K562 (cell line): ENCODE results near the gene CCDC85C. TPM values are rescaled to one million over a fixed set of nuclear protein-coding genes. Genes with fewer than 3 reads are reported as not detected.

Experiments used
- ATAC-seq: fragments of 200-7000 bp; cut with Tn5 transposase; 3 replicates; pipeline ENCODE4 v1.9.1; 2020; ENCODE audit warnings: moderate library complexity
- BruUV-seq: library from RNA; stranded (reverse); fragments of 400-500 nt; replicated peaks from 2 replicates; lab custom pipeline; 2021; lab: Mats Ljungman, UMichigan
- CTCF ChIA-PET: fragments of 300-600 bp; formaldehyde crosslinking; extraction: SDS; loops from one replicate; lab custom pipeline; 2021; ENCODE audit warnings: low intra/inter-chr PET ratio; lab: Yijun Ruan, JAX
- POLR2A ChIA-PET: fragments of 300-600, 350-650 bp; sonication (Branson Sonifier 250); formaldehyde crosslinking; extraction: SDS; loops from one replicate; lab custom pipeline; 2021; ENCODE audit warnings: antibody characterized with exemption, inconsistent platforms; lab: Yijun Ruan, JAX
- DNase-seq, 4 experiments: peaks; one replicate each; pipeline versions ENCODE4 v3.0.0 to v3.0.0-alpha.2; 2011 to 2018; ENCODE audit warnings: low spot score in 3 of 4, mixed read lengths in 3 of 4; ENCODE audit errors: extremely low read depth in 1 of 4
- FAIRE-seq: peaks from 2 replicates; lab custom pipeline; 2011; peaks lifted over from hg19 to GRCh38; lab: Jason Lieb, UNC
- H2AFZ ChIP-seq: 2 replicates; pipeline ENCODE4 v1.6.0; 2011; ENCODE audit warnings: low read depth, low read length, control low read depth, inconsistent platforms
- H3K27ac ChIP-seq: fragments of 200-600 bp; 3 replicates; pipeline ENCODE4 v1.8.0; 2011; ENCODE audit warnings: low read depth, mild to moderate bottlenecking, control low read depth, inconsistent platforms, low read length, moderate library complexity, mixed read lengths; ENCODE audit errors: extremely low read depth
- H3K27me3 ChIP-seq, 2 experiments: fragments of 300-600 bp in 1 of 2; 2 replicates in 1 of 2; 3 replicates in 1 of 2; pipeline versions ENCODE4 v1.6.0 to v1.8.0; 2011; ENCODE audit warnings: inconsistent platforms in 2 of 2, low read length in 2 of 2, mild to moderate bottlenecking in 1 of 2, mixed read lengths in 1 of 2, moderate library complexity in 1 of 2; ENCODE audit not compliant: control insufficient read depth in 2 of 2, insufficient read depth in 2 of 2
- H3K36me3 ChIP-seq: fragments of 300-600 bp; 3 replicates; pipeline ENCODE4 v1.8.0; 2011; ENCODE audit warnings: mild to moderate bottlenecking, low read length, inconsistent platforms; ENCODE audit not compliant: control insufficient read depth, insufficient read depth
- H3K4me1 ChIP-seq, 2 experiments: fragments of 200-600 bp in 1 of 2; replicated peaks in 1 of 2; 2 replicates in 1 of 2; 3 replicates in 1 of 2; pipeline versions ENCODE4 v1.5.1 to v1.8.0; 2011; ENCODE audit warnings: inconsistent platforms in 2 of 2, low read length in 2 of 2, mild to moderate bottlenecking in 1 of 2, mixed read lengths in 1 of 2, moderate library complexity in 1 of 2; ENCODE audit not compliant: control insufficient read depth in 2 of 2, insufficient read depth in 2 of 2
- H3K4me2 ChIP-seq: 2 replicates; pipeline ENCODE4 v1.6.1; 2011; ENCODE audit warnings: low read length, control low read depth, inconsistent platforms, mixed read lengths; ENCODE audit not compliant: insufficient read depth
- H3K4me3 ChIP-seq: fragments of 200-600 bp; sonication (generic), shearing (Covaris generic); 2 replicates; pipeline ENCODE4 v1.5.1; 2016; ENCODE audit warnings: control low read depth, inconsistent platforms
- H3K79me2 ChIP-seq: fragments of 200-600 bp; 3 replicates; pipeline ENCODE4 v1.8.0; 2011; ENCODE audit warnings: low read length, inconsistent platforms; ENCODE audit not compliant: control insufficient read depth, insufficient read depth
- H3K9ac ChIP-seq, 2 experiments: 2 replicates each; pipeline versions ENCODE4 v1.6.0 to v1.6.1; 2011; ENCODE audit warnings: low read depth in 2 of 2, low read length in 2 of 2, control low read depth in 1 of 2, inconsistent platforms in 1 of 2, mild to moderate bottlenecking in 1 of 2, mixed read lengths in 1 of 2; ENCODE audit not compliant: insufficient read depth in 1 of 2
- H3K9me1 ChIP-seq: one replicate; pipeline ENCODE4 v1.6.0; 2011; ENCODE audit warnings: inconsistent platforms, mild to moderate bottlenecking, low read length, moderate library complexity; ENCODE audit not compliant: control insufficient read depth, insufficient read depth
- H3K9me3 ChIP-seq: replicated peaks from 2 replicates; pipeline ENCODE4 v1.5.1; 2011; ENCODE audit warnings: low read depth, low read length, inconsistent platforms; ENCODE audit not compliant: control insufficient read depth, insufficient read depth
- H4K20me1 ChIP-seq: replicated peaks from 2 replicates; pipeline ENCODE4 v1.6.1; 2011; ENCODE audit warnings: low read length, inconsistent platforms, mixed read lengths; ENCODE audit not compliant: control insufficient read depth, insufficient read depth
- CBFA2T3 ChIP-seq: fragments of 450-650 bp; IDR thresholded peaks from 2 replicates; pipeline ENCODE4 v1.6.1; 2017
- GTF2A2 ChIP-seq: IDR thresholded peaks from 2 replicates; pipeline ENCODE4 v1.6.1; 2016; ENCODE audit warnings: mild to moderate bottlenecking, missing genetic modification characterization, missing compliant biosample characterization
- IRF2 ChIP-seq: sonication (generic); formaldehyde crosslinking; IDR thresholded peaks from 2 replicates; pipeline ENCODE4 v1.8.1; 2022; ENCODE audit warnings: mild to moderate bottlenecking, missing genetic modification reagents
- MEF2D ChIP-seq: conservative IDR thresholded peaks from 2 replicates; pipeline ENCODE4 v1.6.1; 2016; ENCODE audit warnings: low read depth, missing genetic modification characterization, missing compliant biosample characterization
- NCOA4 ChIP-seq: fragments of 450-650 bp; IDR thresholded peaks from 2 replicates; pipeline ENCODE4 v1.6.1; 2018; ENCODE audit warnings: mild to moderate bottlenecking; ENCODE audit not compliant: partially characterized antibody
- ZBTB11 ChIP-seq, 3 experiments: fragments of 200-800 bp in 1 of 3; fragments of 250-450 bp in 1 of 3; fragments of 450-650 bp in 1 of 3; sonication (Bioruptor Pico) in 1 of 3; sonication (Bioruptor generic) in 1 of 3; formaldehyde crosslinking in 1 of 3; IDR thresholded peaks; 2 replicates each; pipeline versions ENCODE4 v1.6.1 to v1.8.0; 2016 to 2022; ENCODE audit warnings: mild to moderate bottlenecking in 2 of 3, missing genetic modification characterization in 2 of 3, missing compliant biosample characterization in 1 of 3, moderate library complexity in 1 of 3
- ZFX ChIP-seq: sonication (generic); formaldehyde crosslinking; IDR thresholded peaks from 2 replicates; pipeline ENCODE4 v1.8.0; 2022; ENCODE audit warnings: mild to moderate bottlenecking, missing genetic modification reagents, moderate library complexity
- WGBS: fragments of 100-300 bp; shearing (Covaris generic); methylation state at CpG from one replicate; pipeline ENCODE4 v1.1.6; 2016; ENCODE audit warnings: low coverage, mixed read lengths; ENCODE audit not compliant: insufficient coverage; ENCODE audit errors: missing lambda C conversion rate; 5-methylcytosine and 5-hydroxymethylcytosine counted together
- in situ Hi-C: fragments of 300-500 bp; cut with MboI; formaldehyde crosslinking; loops from 4 replicates; pipeline ENCODE4 v1.15.0; 2018; ENCODE audit warnings: inconsistent platforms, mixed read lengths
- intact Hi-C: fragments of 100-400 bp; cut with micrococcal nuclease; formaldehyde crosslinking; loops from 2 replicates; pipeline ENCODE4 v1.14.2; 2022
- polyA plus RNA-seq, 8 experiments: library from polyadenylated mRNA; depleted of rRNA in 4 of 8; stranded (reverse) in 5 of 8; unstranded in 3 of 8; fragments of >200 nt; fragmentation: Nextera tagmentation in 2 of 8; fragmentation: Illumina TruSeq in 1 of 8; extraction: Ambion mirVana in 2 of 8; extraction: Trizol in 1 of 8; gene quantifications; 2 replicates each; pipeline versions ENCODE4 v1.2.1 to v1.2.3, GENCODE V29; 2011 to 2014; ENCODE audit warnings: inconsistent platforms in 1 of 8, missing spikeins in 1 of 8
- total RNA-seq, 7 experiments: library from RNA; depleted of rRNA in 6 of 7; stranded (reverse); fragments of >200 nt in 6 of 7; fragmentation: Illumina TruSeq in 2 of 7; extraction: Trizol in 2 of 7; gene quantifications; 2 replicates each; pipeline versions ENCODE4 v1.2.1 to v1.2.3, GENCODE V29; 2011 to 2021; ENCODE audit warnings: low replicate concordance in 1 of 7
- TF ChIP-seq, protein P1 (sequence below): sonication (generic); formaldehyde crosslinking; IDR thresholded peaks from 2 replicates; pipeline ENCODE4 v1.8.1; 2023; ENCODE audit warnings: mild to moderate bottlenecking, missing genetic modification reagents, moderate library complexity

Gene CCDC85C
- total and polyA plus RNA-seq, 9 of the 15 experiments (the other 6 are each of a cell fraction or from before 2014, with no cell fraction given), result 0.18 to 22.0 (median 6.3) TPM

DNA sequence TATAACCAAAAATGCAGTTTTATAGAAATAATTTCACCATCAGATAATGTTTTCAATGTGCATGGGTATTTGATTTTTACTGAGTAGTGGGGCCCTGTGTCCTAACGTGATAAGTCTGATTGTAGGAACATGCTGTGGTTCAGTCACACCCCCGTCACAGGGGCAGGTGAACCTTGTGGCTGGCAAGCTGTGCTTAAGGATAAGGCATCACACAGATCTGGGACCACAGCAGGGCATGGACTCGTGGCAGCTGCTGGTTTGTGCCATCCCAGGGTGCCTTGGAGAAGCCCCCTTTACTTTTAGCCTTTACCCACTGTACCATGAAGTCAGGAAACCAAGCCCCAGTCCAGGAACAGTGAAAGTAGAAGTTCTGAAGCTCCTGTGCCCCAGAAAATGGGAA lies 106.1 kb downstream of the CCDC85C start (continued):
- TF ChIP-seq, protein P1, sequence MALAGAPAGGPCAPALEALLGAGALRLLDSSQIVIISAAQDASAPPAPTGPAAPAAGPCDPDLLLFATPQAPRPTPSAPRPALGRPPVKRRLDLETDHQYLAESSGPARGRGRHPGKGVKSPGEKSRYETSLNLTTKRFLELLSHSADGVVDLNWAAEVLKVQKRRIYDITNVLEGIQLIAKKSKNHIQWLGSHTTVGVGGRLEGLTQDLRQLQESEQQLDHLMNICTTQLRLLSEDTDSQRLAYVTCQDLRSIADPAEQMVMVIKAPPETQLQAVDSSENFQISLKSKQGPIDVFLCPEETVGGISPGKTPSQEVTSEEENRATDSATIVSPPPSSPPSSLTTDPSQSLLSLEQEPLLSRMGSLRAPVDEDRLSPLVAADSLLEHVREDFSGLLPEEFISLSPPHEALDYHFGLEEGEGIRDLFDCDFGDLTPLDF (CRISPR knock-in tag), result no peak
- TF ChIP-seq ZBTB11 (CRISPR knock-in tag; IDR thresholded peaks at IDR 0.05), result no peak
- TF ChIP-seq CBFA2T3, result no peak
- TF ChIP-seq MEF2D, result no peak
- no peak for TF ChIP-seq IRF2 (CRISPR knock-in tag)

DNA sequence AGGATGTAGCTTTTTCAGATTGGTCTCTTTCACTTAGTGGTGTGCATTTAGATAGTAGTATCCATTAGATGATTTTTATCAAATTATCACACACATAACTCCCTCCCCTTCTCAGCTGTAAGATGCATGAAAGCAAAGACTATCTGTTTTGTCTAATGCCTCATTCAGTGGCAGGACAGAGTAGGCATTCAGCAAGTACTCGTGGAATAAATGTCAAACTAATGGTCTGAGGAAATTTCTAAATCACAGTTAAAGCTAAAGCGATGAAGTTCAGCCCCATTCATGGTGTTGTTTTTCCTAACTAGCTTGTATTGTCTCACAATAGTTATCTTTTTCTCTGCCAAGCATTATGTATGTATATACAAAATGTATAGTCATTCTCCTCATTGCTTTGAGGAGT lies 106.7 kb downstream of the CCDC85C start:
- no peak overlapping the region for H3K4me2 ChIP-seq
- no peak overlapping the region for H2AFZ ChIP-seq
- ATAC-seq, result no peak
- H3K9me1 ChIP-seq, result no peaks in the 10 kb centered on the region
- DNase-seq, result no peak
- in situ Hi-C loops, result no loop called here
- ChIA-PET CTCF (no interaction called here), POLR2A (interaction anchor here (0.8 to 1.1 kb wide), 2 partner anchors 16 to 120 kb away, joined by 3 to 4 read pairs; partner anchors contain the start of genes CCNK and SETD3)
- H3K79me2 ChIP-seq, result peaks cover 16% of the 10 kb centered on the region; the same call in 2 of the 3 replicates
- H3K9me3 ChIP-seq, result no peaks in the 10 kb centered on the region
- no TSS peak for BruUV-seq
- intact Hi-C loops, result no loop called here
- H4K20me1 ChIP-seq, result peaks cover 4% of the 10 kb centered on the region
- H3K4me1 ChIP-seq, result no peaks in the 10 kb centered on the region
- WGBS, result 100% methylated on average over 1 of the region's 2 CpGs
- no peak overlapping the region for H3K9ac ChIP-seq
- TF ChIP-seq NCOA4 (no peak), ZFX (CRISPR knock-in tag) (no peak), GTF2A2 (tag) (no peak)
- TF ChIP-seq, all 486 proteins: peak for 0
- H3K27ac ChIP-seq, result no peak overlapping the region
- H3K4me3 ChIP-seq, result no peak overlapping the region
- no peak for FAIRE-seq
- H3K36me3 ChIP-seq, result peaks cover 86% of the 10 kb centered on the region
- no peaks in the 10 kb centered on the region for H3K27me3 ChIP-seq
